CD4-positive, alpha-beta T cell treated with Interleukin-4 for 1 hour (primary cell): ENCODE data around the gene DTNA.

Experiments
- DNase-seq, 2 donors: peaks; one replicate each; pipeline ENCODE4 v3.0.0-alpha.2; 2020 to 2022

DTNA gene

DNA sequence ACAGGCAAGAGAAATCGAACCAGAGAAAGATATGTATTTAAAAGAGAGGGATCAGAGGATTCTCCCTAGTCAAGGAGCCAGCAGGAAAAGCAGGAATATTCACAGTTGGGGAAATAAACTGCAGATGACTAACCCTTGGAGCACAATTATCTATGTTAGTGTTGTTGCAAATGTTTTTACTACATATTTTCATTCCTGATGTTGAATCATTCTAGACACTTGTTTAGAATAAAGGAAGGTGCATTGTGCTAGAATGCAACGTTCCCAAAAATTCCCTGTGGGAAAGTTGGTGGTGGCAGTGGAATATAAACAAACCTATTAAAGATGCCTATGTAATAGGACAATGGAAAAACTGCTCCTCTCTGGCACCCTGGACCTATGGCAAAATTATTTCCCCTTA, 63.3 kb downstream of the DTNA start:
- no peak for DNase-seq

DNA sequence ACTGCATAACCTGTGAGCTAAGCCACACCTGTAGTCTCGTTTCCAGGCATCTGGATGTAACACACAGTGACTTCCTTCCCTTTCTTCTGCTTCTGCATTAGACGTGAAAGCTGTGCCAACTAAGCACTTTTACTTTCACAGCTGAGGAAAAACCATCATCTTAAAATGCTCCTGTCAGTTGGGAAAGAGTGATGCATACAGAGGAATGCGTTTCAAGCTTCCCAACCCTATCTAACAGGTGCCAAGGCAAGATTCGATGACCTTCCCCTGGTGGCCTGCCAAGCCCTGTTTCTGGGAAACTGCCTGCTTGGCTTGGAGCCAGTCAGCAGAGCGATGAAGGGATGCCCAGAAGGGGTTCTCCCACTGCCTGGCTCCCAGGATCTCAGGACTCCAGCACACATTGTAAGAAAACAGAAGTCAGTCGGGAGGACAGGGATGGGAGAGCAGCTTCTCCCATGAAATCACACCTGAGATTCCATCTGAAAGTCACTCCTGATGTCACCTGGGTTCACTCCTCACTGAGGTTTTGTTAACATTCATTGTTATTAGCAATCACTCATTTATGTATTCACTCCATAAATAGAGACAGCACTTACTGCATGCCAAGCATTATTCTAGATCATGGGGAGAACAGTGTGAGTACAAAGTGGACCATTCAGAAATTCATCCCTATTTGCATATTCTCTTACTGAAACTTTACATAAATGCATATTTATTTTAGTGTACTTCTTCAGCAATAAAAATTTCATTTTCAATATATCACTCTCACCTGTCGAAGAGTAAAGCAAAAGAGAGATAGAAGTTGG, 64.1 kb downstream of the DTNA start:
- DNase-seq: no peak

DNA sequence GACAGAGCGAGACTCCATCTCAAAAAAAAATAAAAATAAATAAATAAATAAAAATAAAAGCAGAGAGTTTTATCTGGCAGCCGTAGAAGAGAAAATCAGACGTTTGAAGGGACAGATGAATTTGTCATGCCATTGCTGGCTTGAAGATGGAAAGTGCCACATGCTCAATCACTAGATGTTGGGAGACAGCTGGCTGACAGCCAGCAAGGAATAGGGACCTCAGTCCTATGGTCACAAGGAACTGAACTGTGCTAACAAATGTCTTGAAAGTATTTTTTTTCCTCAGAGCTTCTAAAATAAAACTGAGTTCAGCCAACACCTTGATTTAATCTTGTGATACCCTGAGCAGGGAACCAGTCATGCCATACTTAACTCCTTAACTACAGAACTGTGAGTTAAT, 65.4 kb downstream of the DTNA start:
- no peak for DNase-seq

DNA sequence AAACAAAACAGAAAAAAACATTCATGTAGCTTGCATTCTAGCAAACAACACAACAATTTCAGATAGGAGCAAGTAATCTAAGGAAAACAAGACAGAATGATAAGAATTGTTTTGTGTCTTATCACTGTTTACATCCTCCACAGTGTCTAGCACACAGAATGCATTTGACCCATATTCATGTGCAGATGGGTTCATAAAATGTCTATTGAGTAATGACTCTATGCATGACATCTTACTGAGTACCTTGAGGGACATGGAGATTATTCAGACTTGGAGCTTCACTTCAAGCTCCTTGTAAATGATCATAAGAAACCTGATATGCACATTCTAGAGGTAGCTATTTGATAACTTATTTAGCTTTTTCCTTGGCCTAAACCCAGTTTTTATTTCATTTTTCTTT, 69.0 kb downstream of the DTNA start:
- no peak for DNase-seq

DNA sequence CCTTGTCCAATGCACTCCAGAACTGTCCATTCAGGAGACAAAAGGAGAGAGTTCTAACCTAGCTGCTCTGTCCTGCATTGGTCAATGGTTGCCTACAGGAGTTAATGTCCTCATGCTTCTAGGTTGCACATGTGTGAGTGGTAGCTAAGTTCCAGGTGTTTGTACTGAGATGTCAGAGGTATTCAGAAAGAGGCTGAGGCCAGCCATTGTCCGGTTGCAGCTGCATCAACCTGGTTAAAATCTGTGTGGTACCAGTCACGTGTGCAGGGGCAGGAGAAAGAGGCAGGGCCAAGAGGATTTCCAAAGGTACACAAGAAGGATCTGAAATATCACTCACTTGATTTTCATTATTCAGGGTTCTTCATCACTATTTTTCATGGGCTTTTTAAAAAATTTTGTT, 70.8 kb downstream of the DTNA start:
- no peak for DNase-seq

DNA sequence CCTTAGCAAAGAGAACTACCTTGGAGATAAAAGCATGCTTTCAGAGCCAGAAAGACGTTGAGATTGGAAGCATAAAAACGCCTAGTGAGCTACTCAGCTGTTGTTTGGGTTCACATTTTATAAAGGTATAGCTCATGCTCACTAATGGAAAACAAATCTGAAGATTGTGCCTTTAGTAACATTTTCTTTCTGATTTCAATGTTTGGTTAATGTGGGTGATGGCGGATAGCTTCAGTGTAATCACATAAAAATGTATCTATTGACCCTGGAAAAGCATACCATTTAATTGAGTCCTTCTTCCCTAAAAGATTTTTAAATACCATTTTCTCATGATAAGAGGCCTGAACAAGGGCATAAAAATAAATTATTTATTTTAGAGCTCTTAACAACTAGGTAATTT, 73.4 kb downstream of the DTNA start:
- DNase-seq: no peak

DNA sequence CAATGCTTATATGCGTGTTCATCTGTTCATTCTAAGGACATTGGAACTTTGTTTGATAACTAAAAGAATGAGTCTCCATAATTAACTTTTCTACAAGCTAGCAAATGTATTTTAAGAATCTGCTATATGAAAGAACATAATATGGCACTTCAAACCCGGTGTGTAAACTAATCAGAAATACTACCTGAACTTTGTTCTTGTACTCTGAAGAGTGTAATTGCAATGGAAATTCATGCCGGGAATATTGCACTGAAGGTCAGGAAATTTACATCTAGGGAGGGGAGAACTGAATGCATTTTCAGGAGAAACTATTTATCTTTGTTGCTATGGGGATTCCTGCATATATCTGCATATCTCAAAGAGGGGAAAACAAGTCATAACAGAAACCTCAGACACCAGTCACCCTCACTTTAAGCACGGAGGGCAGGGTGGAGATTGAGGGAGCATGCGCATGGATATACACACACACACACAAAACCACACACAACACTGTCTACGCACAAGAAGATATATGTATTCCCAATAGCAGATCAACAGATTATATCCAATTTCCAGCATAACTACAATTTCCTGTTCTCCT, 76.2 kb downstream of the DTNA start:
- DNase-seq: no peak

DNA sequence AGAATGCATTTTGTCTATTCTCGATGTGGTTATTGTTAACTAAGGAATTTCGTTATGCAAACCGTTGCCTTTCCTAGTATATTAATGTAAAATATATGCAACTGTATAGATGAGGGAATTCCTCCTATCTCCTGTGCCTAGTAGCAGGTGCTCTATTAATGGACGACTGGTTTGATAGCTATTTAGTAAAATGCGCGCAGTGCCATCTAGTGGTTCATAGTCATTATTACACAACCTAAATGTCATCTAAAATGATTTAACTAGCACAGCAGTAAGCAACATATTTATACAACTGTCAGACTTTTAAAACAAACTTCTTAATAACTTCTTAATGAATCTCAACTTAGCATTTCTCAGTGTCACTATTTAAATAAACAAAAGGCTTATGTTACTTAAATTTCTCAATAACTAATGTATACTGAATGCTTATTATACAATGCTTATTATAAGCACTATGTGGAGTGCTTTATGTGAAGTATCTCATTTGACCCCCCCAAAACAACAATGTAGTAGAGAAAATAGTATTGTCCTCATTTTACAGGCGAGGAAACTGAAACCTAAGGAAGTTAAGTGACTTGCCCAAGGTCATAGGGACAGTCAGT, 77.9 kb downstream of the DTNA start:
- peak; percentile 14 to 50 for DNase-seq

DNA sequence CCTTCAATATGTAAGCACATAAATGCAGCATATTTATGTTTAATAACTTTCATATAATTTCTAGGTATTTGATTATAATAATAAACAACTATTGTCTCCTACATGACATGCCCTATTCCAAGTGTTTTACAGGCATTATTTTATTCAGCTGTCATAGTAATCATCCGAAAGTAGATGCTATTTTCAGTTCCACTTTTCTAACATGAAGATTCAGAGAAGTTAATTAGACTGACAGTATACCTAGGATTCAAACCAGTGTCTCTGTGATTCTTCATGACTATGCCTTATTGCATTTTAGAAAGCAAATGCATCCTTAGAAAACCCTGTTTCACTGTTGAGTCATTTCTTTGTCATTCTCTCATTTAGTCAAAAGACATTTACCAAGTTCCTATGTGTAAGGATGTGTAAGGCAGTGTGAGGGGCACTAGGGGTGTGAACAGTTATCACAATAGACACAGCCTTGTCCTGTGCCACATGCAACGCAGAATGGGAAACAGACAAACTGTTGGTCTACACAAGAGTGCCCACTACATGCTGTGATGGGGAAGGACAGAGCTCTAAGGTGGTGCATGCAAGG, 79.8 kb downstream of the DTNA start:
- no peak for DNase-seq

DNA sequence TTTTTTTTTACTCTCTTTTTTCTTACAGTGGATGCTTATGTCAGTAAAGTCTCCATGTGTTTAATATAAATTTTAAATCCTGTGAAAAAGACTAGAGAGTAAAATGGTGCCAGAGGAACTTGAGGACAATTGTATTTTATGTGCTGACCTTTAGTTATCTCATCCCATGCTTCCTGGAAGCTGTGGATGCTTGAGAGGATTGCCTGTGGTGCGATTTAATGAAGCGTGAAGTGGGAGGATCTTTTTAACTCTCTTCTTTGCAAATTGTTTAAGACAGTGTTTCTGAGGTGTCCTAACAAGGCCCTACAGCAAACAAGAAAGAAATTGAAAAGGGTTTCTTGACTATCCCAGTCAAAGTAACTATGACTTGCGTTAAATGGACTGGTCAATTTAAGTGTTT, 84.2 kb downstream of the DTNA start:
- DNase-seq: no peak

DNA sequence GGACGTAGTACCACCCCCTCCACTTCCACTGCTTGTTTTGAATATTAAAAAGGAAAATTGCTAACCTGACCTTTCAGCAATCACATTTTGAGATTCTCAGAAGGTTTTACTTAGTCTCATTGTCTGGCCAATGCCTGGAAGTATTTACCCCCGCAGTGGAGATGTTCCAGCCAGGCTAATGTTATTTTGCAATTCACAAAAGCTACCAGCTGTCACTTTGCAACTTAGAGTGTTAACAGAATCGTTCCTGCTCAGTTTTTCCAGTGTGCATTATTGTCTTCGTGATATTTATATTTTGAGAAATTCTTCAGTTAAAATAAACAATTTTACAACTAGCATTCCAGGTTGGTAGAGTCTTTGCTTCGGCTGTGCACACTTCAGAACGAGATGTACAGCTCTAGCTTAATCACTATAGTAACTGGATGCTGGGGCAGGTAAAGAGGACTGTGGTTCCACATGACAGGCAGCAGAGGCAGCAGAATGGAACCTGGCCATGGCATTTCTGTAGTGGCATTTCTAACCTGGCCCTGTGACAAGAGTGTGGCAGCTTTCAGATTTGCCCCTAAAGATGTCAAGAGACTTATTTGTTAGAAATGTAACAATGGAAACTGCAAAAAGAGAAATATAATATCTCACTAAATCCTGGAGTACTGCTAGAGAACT, 85.1 kb downstream of the DTNA start:
- no peak for DNase-seq

DNA sequence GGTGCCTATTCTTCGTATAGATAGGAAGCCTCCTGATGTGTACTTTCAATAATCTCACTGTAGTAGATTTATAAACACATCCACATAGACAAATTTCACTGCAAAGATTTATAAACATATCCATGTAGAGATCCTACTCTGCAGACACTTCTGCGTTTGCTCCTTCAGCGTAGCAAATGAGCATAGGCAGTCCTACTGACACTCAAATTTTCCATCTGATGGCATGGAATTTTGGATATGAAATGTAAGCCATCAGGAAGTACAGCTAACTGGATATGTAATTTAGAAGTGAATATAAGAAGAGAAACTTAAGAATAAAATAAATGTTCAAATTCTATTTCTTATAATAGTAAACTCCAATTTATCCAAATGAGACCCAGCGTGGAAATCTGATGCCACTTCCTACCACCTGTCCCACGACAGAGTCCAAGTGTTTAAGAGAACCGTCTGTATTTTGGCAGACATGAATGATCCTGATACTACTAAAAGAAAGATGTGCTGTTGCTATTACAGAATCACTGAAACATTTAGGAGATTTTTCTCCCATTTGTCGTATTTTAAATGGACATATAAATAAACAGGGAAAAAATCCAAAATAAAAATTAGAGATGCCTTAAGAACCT, 86.0 kb downstream of the DTNA start:
- DNase-seq: no peak

DNA sequence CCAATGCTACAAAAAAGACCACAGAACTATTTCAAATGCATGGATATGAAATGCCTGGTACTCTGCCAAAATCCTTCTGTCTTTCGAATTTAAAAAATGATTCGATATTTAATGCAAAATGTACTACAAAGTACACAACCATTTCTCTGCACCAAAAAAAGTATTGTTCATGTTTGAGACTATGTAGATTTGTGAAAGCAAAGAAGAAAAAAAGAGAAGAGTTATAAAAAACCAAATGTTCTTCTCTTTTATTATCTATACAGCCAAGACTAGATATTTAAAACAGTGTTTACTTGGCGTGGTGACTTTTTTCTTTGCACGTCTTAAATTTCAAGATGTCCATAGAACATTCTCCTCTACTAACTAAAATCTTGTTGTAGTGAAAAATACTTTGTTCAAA, 89.2 kb downstream of the DTNA start:
- DNase-seq: no peak

DNA sequence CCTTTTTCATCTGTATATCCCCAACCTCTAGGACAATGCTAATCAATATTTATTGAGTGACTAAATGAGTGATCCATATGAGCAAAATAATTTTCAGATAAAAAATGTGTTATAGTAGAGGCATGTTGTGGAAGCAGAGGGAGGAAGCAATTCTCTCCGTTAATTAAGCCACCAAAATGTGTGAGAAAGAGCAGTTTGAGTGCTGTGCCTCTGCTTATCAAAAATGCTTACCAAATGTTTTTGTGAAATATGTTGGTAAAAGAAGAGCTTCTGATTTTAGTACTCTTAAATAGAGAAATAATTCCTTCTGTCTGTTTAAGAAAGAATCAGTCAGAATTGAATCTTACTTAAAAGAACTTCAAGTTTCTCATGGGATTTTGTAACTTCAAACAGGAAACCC, 90.3 kb downstream of the DTNA start:
- DNase-seq: no peak

DNA sequence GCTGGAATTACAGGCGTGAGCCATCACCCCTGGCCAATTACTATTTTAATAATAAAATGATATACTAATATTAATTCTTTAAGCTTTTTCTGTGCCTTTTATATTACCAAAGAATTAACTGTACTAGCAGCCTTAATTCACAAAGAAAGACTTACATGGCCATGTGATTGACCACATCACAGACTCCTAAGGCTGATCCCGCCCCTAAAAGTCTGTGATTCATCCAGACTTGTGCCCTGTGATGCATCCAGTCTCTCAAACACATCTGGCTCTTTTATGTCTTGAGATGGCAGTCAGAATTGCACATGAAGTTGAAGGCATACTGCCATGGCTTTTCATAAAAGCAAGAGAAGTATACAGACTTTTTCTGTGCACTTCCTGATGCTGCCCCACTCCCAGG, 91.7 kb downstream of the DTNA start:
- DNase-seq: no peak

DNA sequence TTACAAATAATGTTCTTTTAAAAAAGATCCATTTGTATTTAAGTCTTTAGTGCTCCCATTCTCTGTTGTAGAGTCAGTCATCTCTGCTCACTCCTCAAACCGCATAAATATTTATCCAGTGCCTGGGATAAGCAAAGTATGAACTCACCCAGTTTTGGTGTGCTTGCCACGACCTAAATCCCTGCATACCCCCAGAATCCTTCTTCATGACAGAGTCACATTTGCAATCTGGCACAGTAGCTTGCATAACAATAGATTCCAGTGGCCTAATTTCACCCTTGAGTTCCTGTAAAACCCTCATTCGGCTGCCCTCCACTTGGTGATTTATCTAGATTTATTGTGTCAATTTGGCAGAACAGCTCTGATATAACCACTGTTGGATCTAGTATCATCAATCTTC, 92.9 kb downstream of the DTNA start:
- DNase-seq: no peak

DNA sequence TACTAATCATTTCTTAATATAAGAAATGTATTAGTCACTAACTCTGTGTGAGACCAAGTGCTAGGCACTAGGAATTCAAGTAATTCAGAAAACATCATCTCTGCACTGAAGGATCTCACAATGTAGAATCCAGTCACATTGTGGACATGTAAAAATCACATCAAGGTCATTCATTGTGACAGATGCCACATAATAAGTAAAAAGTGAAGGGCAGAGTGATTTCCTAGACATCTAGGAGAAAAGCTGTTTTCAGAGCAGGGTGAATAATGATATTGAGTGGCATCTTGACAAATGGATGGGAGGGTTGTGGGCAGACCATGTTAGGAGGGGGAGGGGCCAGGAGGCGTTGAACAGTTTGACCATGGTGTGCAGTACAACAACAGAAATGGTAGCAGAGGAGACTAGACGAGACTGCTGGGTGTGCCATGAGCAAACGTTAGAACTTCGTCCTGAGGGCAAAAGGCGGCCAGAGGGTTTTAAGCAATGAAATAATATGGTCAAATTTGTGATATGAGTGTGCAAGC, 93.8 kb downstream of the DTNA start:
- DNase-seq: no peak

DNA sequence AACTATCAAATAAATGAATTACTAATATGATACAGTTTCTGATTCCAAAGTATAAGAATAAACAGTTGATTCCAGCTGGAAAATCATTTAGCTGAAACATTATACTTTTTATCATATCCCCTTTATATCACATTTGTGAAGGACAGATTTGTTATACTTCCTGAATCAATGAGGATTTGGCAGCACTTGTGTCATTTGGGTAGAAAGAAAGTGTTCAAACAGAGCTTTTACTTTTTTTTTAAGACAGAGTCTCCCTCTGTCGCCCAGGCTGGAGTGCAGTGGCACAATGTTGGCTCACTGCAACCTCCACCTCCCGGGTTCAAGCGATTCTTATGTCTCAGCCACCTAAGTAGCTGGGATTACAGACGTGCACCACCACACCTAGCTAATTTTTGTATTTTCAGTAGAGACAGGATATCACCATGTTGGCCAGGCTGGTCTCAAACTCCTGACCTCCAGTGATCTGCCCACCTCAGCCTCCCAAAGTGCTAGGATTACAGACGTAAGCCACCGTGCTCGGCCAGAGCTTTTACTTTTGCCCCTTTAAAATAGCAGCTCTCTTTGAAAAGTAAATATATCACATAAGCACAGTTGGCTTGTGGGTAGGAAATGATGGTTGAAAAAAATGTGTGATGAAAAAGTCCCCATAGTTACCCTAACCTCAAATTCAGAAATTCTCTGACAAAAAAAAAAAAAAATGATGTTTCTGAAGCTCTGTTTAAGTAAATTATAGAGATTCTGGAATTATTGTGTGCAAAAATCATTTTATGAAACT, 95.2 kb downstream of the DTNA start:
- no peak for DNase-seq

DNA sequence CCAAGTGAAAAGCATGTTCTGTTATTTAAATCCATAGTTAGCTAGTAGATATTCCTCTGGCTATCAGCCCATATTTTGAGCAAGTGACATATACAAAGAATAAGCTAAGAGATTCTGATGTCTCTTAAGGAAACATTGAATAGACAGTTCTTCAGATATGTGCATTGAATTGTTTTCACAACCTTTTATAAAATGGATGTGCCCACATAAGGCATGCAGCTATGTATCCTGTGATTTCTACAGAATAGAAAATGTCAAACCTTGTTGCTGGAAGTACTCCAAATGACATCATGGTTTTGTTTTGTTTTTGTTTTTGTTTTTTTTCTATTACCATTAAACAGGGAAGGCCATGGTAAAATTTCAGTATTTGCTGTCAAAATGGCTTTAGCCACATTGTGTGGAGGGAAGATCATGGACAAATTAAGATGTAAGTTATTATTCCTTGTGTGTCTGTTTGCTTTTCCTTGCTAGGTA, 95.8 kb downstream of the DTNA start:
- no peak for DNase-seq

DNA sequence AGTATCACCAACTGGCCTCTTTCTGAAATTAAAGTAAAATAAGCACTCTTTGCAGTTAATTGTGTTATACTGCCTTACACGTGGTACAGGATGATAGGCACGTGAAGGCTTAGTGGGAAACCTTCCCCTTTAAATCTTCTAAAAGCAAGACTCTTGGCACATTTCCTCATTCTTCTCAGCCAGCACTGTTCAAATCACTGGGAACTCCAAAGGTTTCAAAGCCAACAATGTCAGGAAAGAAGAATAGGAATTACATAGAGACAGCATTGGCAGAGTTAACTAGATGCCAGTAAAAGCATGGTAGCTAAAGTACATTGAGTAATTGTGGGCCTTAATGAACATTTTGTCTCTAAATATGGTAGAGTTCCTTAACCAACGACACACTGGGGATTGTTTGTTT, 96.4 kb downstream of the DTNA start:
- DNase-seq: no peak

DNA sequence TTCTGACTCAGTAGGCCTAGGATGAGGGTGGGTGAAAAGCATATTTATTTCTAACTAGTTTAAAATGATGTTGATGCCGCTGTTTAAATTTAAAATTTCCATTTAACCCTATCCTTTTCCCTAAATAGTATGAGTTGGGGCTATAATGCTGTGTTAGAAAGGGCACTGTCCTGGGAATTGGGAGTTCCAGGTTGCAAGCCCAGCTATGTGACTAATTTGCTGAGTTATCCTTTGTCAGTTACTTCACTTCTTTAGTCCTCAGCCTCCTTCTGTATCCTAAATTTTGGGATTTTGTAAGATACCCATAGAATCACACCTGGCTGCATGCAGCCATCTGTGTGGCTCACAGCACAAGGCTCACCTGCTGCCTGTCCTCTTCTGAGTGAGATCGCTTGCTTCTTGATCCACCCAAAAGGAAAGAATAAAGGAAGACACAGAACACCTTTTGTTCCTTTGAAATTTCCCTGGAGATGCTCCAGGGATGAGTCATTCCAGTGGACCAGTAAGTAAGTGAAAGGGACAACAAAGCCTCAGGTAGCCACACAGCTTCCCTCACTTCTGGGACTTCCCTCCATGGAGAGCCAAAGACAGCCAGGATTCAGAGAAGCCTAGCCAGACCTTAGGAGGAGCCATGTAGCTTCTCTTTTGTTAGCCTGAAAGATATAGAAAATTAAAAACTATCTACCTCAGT, 97.2 kb downstream of the DTNA start:
- DNase-seq: no peak
